GM19438 (cell line): Measurements from ENCODE around the gene CHST3.
"Not testable (repeated sequence)": the region's sequence is repeated elsewhere in the genome, so short reads cannot be mapped to it uniquely, and the experiment has no call there.

Source experiments
- ATAC-seq: cut with Tn5 transposase; IDR thresholded peaks from one replicate; pipeline ENCODE4 v1.9.1; 2021; ENCODE audit warnings: low read depth; ENCODE audit not compliant: unreplicated experiment

CHST3 gene

DNA sequence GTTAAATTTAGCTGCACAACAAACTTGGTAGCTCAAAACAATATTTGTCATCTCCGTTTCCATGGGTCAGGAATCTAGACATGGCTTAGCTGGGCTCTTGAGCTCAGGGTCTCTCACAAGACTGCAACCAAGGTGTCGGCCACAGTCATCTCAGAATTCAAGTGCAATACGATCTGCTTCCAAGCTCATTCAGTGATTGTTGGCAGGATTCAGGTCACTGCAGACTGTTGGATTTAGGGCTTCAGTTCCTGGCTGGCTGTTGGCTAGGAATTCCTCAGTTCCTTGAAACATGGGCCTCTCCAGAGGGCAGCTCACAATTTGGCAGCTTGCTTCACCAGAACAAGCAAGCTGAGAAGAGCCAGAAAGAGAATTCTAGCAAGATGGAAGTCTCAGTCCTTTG is 17.5 kb upstream of the CHST3 start:
- no peak for ATAC-seq

DNA sequence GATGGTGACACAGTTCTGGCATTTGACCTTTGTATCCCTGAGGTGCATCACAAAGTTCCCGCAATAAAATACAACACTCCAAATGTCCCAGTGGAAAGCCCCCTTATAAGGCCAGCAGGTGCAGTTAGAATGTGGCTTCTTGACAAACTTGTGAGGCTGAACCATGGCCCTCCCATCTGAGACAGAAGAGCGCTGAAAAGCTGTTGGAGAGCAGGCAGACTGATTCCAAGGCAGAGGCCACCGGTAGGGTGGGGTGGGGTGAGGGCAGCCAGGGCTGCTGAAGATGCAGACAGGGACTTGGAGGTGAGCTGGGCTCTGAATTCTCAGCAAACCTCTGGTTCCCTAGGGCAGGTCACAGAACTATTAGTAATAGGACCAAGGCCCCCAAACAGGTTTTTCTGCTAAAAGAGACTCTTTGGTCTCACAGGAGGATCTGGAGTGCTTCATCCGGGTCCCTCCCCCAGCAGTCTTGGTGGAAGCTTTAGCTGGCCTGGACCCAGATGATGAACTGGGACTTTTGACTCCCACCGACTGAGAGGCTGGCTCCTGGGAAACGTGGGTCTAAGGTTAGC is 15.6 kb upstream of the CHST3 start:
- no peak for ATAC-seq

- no peak for ATAC-seq
Observed at GRCh38 chr10:71950683-71951082, 13.5 kb upstream of the CHST3 start.

GRCh38 chr10:71952745-71953144 is 11.4 kb upstream of the CHST3 start:
- no peak for ATAC-seq

DNA sequence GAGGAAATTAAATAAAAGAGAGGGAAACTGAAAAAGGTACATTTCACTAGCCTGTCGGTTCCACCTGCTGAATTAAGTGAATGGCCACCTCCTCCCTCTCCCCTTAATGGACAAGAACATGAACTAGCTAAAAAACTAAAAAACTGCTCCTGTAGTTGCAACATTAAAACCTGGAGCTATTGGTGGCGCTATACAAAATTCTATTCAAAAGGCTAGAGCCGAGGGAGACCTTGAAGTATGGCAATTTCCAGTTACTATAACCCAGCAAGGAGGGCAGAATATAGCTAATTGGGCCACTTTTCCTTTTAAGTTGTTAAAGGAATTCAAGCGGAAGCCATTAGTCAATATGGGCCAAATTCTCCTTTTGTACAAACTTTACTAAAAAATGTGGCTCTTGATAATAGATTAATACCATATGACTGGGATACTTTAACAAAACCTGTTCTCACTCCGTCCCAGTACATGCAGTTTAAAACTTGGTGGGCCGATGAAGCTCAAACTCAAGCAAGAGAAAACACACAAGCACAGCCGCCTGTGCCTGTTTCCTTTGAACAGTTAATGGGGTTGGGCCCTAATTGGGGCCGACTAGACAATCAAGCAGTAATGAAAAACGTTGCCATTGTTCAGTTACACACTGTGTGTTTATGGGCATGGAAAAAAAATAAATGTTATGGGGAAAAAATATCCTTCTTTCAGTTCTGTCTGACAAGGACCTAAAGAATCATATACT is 6.5 kb upstream of the CHST3 start:
- ATAC-seq: no peak

GRCh38 chr10:71959526-71959925 is 4.7 kb upstream of the CHST3 start:
- no peak for ATAC-seq

DNA sequence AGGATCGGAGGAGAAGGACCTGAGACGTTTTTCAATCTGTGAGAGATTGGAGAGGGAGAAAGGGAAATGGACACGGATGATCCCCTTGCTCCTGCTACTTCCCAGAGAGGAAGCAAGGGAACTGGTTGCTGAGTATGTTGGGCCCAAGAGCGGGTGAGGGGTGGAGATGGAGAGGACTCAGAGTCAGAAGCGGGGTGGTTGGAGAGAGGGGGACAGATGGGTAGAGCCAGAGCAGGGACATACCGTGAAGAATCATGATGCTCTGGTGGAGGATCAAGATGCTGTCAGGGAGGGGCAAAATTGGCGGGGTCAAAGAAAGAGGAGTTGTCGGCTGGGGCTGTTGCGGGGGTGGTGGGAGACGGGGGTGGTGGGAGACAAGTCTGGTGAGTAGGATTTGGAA is 2.4 kb upstream of the CHST3 start:
- ATAC-seq: no peak

GRCh38 chr10:71962901-71963300 is 1.3 kb upstream of the CHST3 start:
- ATAC-seq: no peak

DNA sequence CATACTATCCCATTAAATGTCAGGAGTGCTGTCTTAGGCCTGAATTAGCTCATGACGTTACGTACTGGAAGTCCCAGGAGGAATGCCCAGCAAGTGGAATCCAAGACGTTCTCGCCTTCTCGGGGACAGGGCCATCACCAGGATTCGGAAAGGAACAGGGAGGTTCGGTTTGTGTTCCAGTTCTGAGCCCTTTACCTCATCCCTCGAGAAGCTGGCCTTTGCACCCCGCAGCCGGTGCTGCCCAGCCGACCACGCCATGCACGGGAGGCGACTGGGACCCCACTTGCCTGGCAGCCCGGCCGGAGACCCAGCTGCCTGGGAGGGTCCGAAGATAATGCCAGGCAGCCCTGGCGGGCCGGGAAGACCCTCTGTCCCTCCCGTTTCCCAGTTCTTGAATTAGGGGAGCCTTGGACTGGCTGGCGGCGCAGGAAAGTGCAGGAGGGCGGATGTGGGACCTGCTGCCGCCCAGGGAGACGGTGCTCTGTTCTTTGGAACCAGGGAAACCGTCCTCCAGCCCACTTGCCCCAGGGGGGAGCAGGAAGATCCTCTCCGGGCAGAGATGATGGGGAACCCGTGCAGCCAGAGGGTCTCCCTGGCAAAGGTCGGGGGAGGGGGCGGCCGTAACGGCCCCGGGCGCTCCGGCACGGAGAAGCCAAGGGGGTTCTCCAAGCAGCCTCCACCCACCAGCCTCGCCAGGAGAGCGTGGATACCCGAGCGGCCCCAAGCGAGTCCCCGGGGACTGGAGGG is 671 bp upstream of the CHST3 start:
- ATAC-seq: no peak

GRCh38 chr10:71964743-71965515 is 734 bp downstream of the CHST3 start:
- peak; percentile 28 for ATAC-seq

GRCh38 chr10:71965623-71966022 is 1.4 kb downstream of the CHST3 start:
- no peak for ATAC-seq

DNA sequence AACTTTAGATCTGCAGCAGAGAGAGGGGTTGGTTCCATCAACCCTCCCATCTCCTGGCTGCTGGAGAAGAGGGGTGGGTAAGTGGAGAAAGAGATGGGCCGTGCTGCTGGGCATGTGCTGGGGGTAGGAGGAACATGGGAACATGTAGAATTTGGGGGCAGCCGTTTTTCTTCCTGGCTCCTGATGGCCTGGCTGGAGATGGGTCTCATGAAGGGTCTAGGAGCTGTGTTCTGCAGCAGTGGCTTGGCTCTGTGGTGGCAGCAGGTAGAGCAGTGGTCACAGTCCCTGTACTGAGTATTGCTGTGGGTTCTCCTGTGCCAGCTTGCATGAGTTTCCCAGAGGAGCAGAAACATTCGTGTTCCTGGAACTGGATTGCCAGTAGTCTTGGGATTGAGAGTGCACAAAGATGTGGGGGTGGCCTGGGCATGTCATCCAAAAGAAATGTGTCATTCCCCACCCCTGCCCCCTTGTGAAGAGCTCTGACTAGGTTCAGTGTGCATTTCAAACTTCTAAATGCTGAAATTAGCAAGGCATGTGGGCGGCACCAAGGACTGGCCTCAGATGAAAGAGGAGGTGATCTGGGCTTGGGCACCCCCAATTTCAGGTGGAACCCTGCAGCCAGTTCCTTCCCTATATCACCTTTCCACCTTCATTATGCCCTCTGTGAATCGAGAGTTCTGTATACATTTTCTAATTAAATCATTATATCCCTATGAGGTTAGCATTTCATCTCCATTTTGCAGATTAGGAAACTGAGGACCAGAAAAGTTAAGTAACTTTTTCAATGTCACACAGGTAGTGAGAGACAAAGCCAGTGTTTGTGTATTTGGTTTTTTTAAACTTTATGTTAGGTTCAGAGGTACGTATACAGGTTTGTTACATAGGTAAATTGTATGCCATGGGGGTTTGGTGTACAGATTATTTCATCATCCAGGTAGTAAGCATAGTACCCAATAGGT is 2.1 kb downstream of the CHST3 start:
- ATAC-seq: no peak

DNA sequence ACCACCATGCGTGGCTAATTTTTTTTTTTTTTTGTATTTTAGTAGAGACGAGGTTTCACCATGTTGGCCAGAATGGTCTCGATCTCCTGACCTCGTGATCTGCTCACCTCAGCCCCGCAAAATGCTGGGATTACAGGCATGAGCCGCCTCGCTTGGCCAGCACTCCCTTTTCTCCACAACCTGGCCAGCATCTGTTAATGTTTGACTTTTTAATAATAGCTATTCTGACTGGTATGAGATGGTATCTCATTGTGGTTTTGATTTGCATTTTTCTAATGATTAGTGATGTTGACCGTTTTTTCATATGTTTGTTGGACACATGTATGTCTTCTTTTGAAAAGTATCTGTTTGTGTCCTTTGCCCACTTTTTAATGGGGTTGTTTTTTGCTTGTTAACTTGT is 3.8 kb downstream of the CHST3 start:
- ATAC-seq: not testable (repeated sequence)

GRCh38 chr10:71968553-71969474 is 4.6 kb downstream of the CHST3 start:
- ATAC-seq: no peak

GRCh38 chr10:71969929-71970328 is 5.7 kb downstream of the CHST3 start:
- ATAC-seq: no peak

DNA sequence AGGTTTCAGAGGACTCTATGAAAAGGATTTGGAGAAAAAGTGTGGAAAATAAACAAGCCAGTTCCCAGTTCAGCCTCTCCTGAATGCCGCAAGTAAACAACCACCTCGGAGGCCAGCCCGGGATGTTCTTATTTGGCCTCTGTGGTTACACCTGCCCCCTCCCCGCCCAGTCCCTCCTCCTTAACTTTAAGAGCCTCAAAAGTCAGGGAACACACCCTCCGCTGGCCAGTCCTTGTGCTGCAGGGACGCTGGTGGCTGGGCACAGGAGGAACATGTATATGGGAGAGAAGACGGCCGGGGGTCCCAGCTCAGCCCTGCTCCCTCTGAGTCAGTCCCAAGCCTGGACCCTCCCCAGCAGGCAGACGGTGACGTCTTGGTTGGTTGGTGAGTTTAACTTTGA is 6.1 kb downstream of the CHST3 start:
- no peak for ATAC-seq

- no peak for ATAC-seq
Observed at GRCh38 chr10:71970869-71971268, 6.7 kb downstream of the CHST3 start.

- ATAC-seq: no peak
Observed at GRCh38 chr10:71971311-71971731, 7.1 kb downstream of the CHST3 start.
